GM12878 (cell line): ENCODE results near the gene SYN1. TPM values are rescaled to one million over a fixed set of nuclear protein-coding genes. Genes with fewer than 3 reads are reported as not detected.

ENCODE experiments used
- ATAC-seq: fragments of 200-7000 bp; cut with Tn5 transposase; 3 replicates; pipeline ENCODE4 v1.9.1; 2020; ENCODE audit warnings: mild to moderate bottlenecking, moderate library complexity
- BruUV-seq: library from RNA; stranded (reverse); fragments of 400-500 nt; replicated peaks from 2 replicates; lab custom pipeline; 2021; lab: Mats Ljungman, UMichigan
- CTCF ChIA-PET: fragments of 300-600 bp; sonication (Branson Sonifier 250); formaldehyde crosslinking; extraction: SDS; loops from one replicate; lab custom pipeline; 2021; ENCODE audit warnings: inconsistent platforms; lab: Yijun Ruan, JAX
- POLR2A ChIA-PET: fragments of 350-600 bp; formaldehyde crosslinking; extraction: SDS; loops from one replicate; lab custom pipeline; 2021; ENCODE audit warnings: inconsistent platforms; lab: Charles Lee
- RAD21 ChIA-PET: fragments of 300-600 bp; sonication (Branson Sonifier 250); formaldehyde crosslinking; loops from one replicate; lab custom pipeline; 2023; ENCODE audit warnings: antibody characterized with exemption; ENCODE audit not compliant: unreplicated experiment; lab: Charles Lee
- SMC1A ChIA-PET: fragments of 300-600 bp; sonication (Branson Sonifier 250); formaldehyde crosslinking; loops from one replicate; lab custom pipeline; 2023; ENCODE audit not compliant: unreplicated experiment, uncharacterized antibody; lab: Charles Lee
- DNase-seq: peaks from one replicate; pipeline ENCODE4 v3.0.0-alpha.2; 2011; ENCODE audit warnings: low read depth, low spot score
- FAIRE-seq: peaks from 3 replicates; lab custom pipeline; 2011; peaks lifted over from hg19 to GRCh38; lab: Jason Lieb, UNC
- H2AFZ ChIP-seq: 2 replicates; pipeline ENCODE4 v1.6.0; 2011; ENCODE audit warnings: low read depth, low read length, control low read depth; ENCODE audit not compliant: control insufficient read depth
- H3K27ac ChIP-seq: 2 replicates; pipeline ENCODE4 v1.5.1; 2011; ENCODE audit warnings: control low read depth; ENCODE audit not compliant: control insufficient read depth, insufficient read depth
- H3K27me3 ChIP-seq, 2 experiments: replicated peaks in 1 of 2; 2 replicates each; pipeline versions ENCODE4 v1.6.0 to v1.6.1; 2011; ENCODE audit warnings: low read length in 1 of 2; ENCODE audit not compliant: control insufficient read depth in 2 of 2, insufficient read depth in 2 of 2
- H3K36me3 ChIP-seq, 2 experiments: 2 replicates each; pipeline ENCODE4 v1.5.1; 2011; ENCODE audit warnings: low read length in 1 of 2; ENCODE audit not compliant: control insufficient read depth in 2 of 2, insufficient read depth in 2 of 2
- H3K4me1 ChIP-seq: 2 replicates; pipeline ENCODE4 v1.6.1; 2011; ENCODE audit warnings: mild to moderate bottlenecking, low read length, moderate library complexity, mixed read lengths; ENCODE audit not compliant: control insufficient read depth, insufficient read depth
- H3K4me2 ChIP-seq: 2 replicates; pipeline ENCODE4 v1.6.0; 2011; ENCODE audit warnings: control low read depth; ENCODE audit not compliant: control insufficient read depth, insufficient read depth
- H3K4me3 ChIP-seq: fragments of 200-600 bp; sonication (generic); 2 replicates; pipeline ENCODE4 v1.5.1; 2016
- H3K79me2 ChIP-seq: 2 replicates; pipeline ENCODE4 v1.6.0; 2011; ENCODE audit warnings: low read length; ENCODE audit not compliant: control insufficient read depth, insufficient read depth
- H3K9ac ChIP-seq: 2 replicates; pipeline ENCODE4 v1.8.0; 2011; ENCODE audit warnings: low read length, control low read depth, mixed read lengths; ENCODE audit not compliant: control insufficient read depth, insufficient read depth
- H3K9me3 ChIP-seq: replicated peaks from 3 replicates; pipeline ENCODE4 v1.5.1; 2011; ENCODE audit warnings: mild to moderate bottlenecking, low read length; ENCODE audit not compliant: control insufficient read depth, insufficient read depth
- H4K20me1 ChIP-seq: 2 replicates; pipeline ENCODE4 v1.6.0; 2011; ENCODE audit not compliant: control insufficient read depth, insufficient read depth
- BMI1 ChIP-seq: fragments of 450-650 bp; IDR thresholded peaks from 2 replicates; pipeline ENCODE4 v1.6.1; 2016; ENCODE audit warnings: mild to moderate bottlenecking, moderate library complexity, borderline replicate concordance
- MTA3 ChIP-seq: IDR thresholded peaks from 2 replicates; pipeline ENCODE4 v1.6.1; 2012; ENCODE audit warnings: low read length, inconsistent platforms, borderline replicate concordance
- WGBS: methylation state at CpG from one replicate; pipeline ENCODE4 v1.1.6; 2016; ENCODE audit warnings: low lambda C conversion rate; ENCODE audit not compliant: insufficient replicate concordance, insufficient coverage; ENCODE audit errors: missing lambda C conversion rate; 5-methylcytosine and 5-hydroxymethylcytosine counted together
- in situ Hi-C: fragments of 300-500 bp; cut with MboI; formaldehyde crosslinking; loops from 9 replicates; pipeline ENCODE4 v1.14.3; 2018; ENCODE audit warnings: mixed read lengths
- intact Hi-C: fragments of 100-400 bp; cut with micrococcal nuclease; formaldehyde crosslinking; loops from one replicate; pipeline ENCODE4 v1.14.2; 2022; ENCODE audit not compliant: unreplicated experiment
- polyA plus RNA-seq, 11 experiments: library from polyadenylated mRNA; depleted of rRNA in 4 of 11; unstranded in 6 of 11; stranded (reverse) in 5 of 11; fragments of >200 nt; fragmentation: Nextera tagmentation in 4 of 11; fragmentation: Illumina TruSeq in 1 of 11; extraction: Ambion mirVana in 4 of 11; extraction: Trizol in 1 of 11; gene quantifications; 1 replicate in 1 of 11; 2 replicates in 10 of 11; pipeline versions ENCODE4 v1.2.1 to v1.2.3, GENCODE V29; 2011 to 2016; ENCODE audit warnings: inconsistent platforms in 2 of 11, missing spikeins in 2 of 11, low read depth in 1 of 11
- total RNA-seq, 4 experiments: library from RNA; depleted of rRNA in 3 of 4; stranded (reverse); fragments of >200 nt in 3 of 4; fragmentation: Illumina TruSeq in 1 of 4; extraction: Trizol in 1 of 4; gene quantifications; 2 replicates each; pipeline versions ENCODE4 v1.2.1 to v1.2.3, GENCODE V29; 2013 to 2021
- TF ChIP-seq, protein P1 (sequence below): fragments of 450-650 bp; IDR thresholded peaks from 2 replicates; pipeline ENCODE4 v1.6.1; 2018; ENCODE audit warnings: borderline replicate concordance, mild to moderate bottlenecking; ENCODE audit not compliant: partially characterized antibody

The SYN1 gene
- total and polyA plus RNA-seq, 10 of the 15 experiments (the other 5 are each of a cell fraction or from before 2014, with no cell fraction given) = 0.09 to 0.57 (median 0.16) TPM; not detected in 3

GRCh38 chrX:47648376-47648775 is 28.7 kb upstream of the SYN1 start:
- WGBS = 54% methylated on average over 2 of the region's 2 CpGs
- ChIA-PET POLR2A (interaction anchor here (0.7 to 3.0 kb wide), 6 partner anchors 9 to 1087 kb away, joined by 3 to 9 read pairs (median 4); no protein-coding TSS in a partner anchor), CTCF (interaction anchor here (0.8 to 2.9 kb wide), 8 partner anchors 8 to 184 kb away, joined by 3 to 12 read pairs (median 3); partner anchors contain the start of gene CFP), SMC1A (interaction anchor here (0.6 to 1.9 kb wide), 5 partner anchors 11 to 164 kb away, joined by 3 to 5 read pairs (median 4); no protein-coding TSS in a partner anchor), RAD21 (interaction anchor here (1.1 to 2.3 kb wide), 4 partner anchors 15 to 143 kb away, joined by 4 to 10 read pairs (median 4); no protein-coding TSS in a partner anchor)
- TSS peak; percentile 39 for BruUV-seq
- Histone ChIP-seq H3K9me3 (no peaks in the 10 kb centered on the region; the same call in 2 of the 3 replicates), H3K4me2 (peak overlapping the region; percentile 68; the same call in 1 of the 2 replicates), H3K27me3 (no peaks in the 10 kb centered on the region), H3K9ac (no peak overlapping the region; the same call in 1 of the 2 replicates), H3K27ac (peak overlapping the region; percentile 73; the same call in 1 of the 2 replicates), H2AFZ (no peak overlapping the region), H3K4me1 (peaks cover 2% of the 10 kb centered on the region; the same call in 1 of the 2 replicates), H4K20me1 (no peaks in the 10 kb centered on the region), H3K4me3 (peak overlapping the region; percentile 64), H3K79me2 (peaks cover 30% of the 10 kb centered on the region), H3K36me3 (no peaks in the 10 kb centered on the region; a peak in 1 of 4 replicates)
- no peak for FAIRE-seq
- no peak for ATAC-seq
- intact Hi-C loops (no loop called here), in situ Hi-C loops (loop anchor here (10.0 kb wide), 2 partner anchors 84 to 434 kb away; partner anchors contain the start of genes ARAF and CDK16)
- no peak for DNase-seq
- TF ChIP-seq BMI1 (no peak), MTA3 (peak; percentile 5; the same call in 1 of the 2 replicates)
- TF ChIP-seq, protein P1, sequence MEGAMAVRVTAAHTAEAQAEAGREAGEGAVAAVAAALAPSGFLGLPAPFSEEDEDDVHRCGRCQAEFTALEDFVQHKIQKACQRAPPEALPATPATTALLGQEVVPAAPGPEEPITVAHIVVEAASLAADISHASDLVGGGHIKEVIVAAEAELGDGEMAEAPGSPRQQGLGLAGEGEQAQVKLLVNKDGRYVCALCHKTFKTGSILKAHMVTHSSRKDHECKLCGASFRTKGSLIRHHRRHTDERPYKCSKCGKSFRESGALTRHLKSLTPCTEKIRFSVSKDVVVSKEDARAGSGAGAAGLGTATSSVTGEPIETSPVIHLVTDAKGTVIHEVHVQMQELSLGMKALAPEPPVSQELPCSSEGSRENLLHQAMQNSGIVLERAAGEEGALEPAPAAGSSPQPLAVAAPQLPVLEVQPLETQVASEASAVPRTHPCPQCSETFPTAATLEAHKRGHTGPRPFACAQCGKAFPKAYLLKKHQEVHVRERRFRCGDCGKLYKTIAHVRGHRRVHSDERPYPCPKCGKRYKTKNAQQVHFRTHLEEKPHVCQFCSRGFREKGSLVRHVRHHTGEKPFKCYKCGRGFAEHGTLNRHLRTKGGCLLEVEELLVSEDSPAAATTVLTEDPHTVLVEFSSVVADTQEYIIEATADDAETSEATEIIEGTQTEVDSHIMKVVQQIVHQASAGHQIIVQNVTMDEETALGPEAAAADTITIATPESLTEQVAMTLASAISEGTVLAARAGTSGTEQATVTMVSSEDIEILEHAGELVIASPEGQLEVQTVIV = no peak
